ENCODE results near the gene TRIM29.
"Not testable (repeated sequence)": the region's sequence is repeated elsewhere in the genome, so short reads cannot be mapped to it uniquely, and the experiment has no call there.

TRIM29 gene

GRCh38 chr11:120172054-120172911 is 34.4 kb upstream of the TRIM29 start:
- DNase-seq (ENCODE audit: low spot score), result peak; percentile 64

GRCh38 chr11:120170741-120171261 is 32.9 kb upstream of the TRIM29 start:
- no peak for DNase-seq (ENCODE audit: low spot score)

- no peak for DNase-seq (ENCODE audit: low spot score)
Measured at GRCh38 chr11:120169981-120170698, 32.2 kb upstream of the TRIM29 start.

GRCh38 chr11:120168960-120169681 is 31.2 kb upstream of the TRIM29 start:
- peak; percentile 61 for DNase-seq (ENCODE audit: low spot score)

GRCh38 chr11:120168108-120168959 is 30.4 kb upstream of the TRIM29 start:
- no peak for DNase-seq (ENCODE audit: low spot score)

GRCh38 chr11:120167659-120168058 is 29.7 kb upstream of the TRIM29 start:
- no peak for DNase-seq (ENCODE audit: low spot score)

GRCh38 chr11:120160436-120160835 is 22.5 kb upstream of the TRIM29 start:
- no peak for DNase-seq (ENCODE audit: low spot score)

GRCh38 chr11:120153221-120153620 is 15.3 kb upstream of the TRIM29 start:
- no peak for DNase-seq (ENCODE audit: low spot score)

- no peak for DNase-seq (ENCODE audit: low spot score)
Measured at GRCh38 chr11:120151536-120151935, 13.6 kb upstream of the TRIM29 start.

GRCh38 chr11:120149246-120149645 is 11.3 kb upstream of the TRIM29 start:
- DNase-seq (ENCODE audit: low spot score), result no peak

GRCh38 chr11:120147950-120148270 is 10.0 kb upstream of the TRIM29 start:
- DNase-seq (ENCODE audit: low spot score), result no peak

GRCh38 chr11:120147094-120147949 is 9.4 kb upstream of the TRIM29 start:
- DNase-seq (ENCODE audit: low spot score), result no peak

- DNase-seq (ENCODE audit: low spot score), result no peak
Measured at GRCh38 chr11:120146413-120147093, 8.6 kb upstream of the TRIM29 start.

GRCh38 chr11:120144501-120144900 is 6.6 kb upstream of the TRIM29 start:
- DNase-seq (ENCODE audit: low spot score), result no peak

- not testable (repeated sequence) for DNase-seq (ENCODE audit: low spot score)
Measured at GRCh38 chr11:120143472-120143871, 5.6 kb upstream of the TRIM29 start.

GRCh38 chr11:120142441-120143100 is 4.7 kb upstream of the TRIM29 start:
- peak; percentile 14 for DNase-seq (ENCODE audit: low spot score)

- DNase-seq (ENCODE audit: low spot score), result no peak
Measured at GRCh38 chr11:120141768-120142423, 4.0 kb upstream of the TRIM29 start.

GRCh38 chr11:120141113-120141767 is 3.3 kb upstream of the TRIM29 start:
- DNase-seq (ENCODE audit: low spot score), result no peak
